ENCODE results near the gene SGCA. TPM values are rescaled to one million over a fixed set of nuclear protein-coding genes. Genes with fewer than 3 reads are reported as not detected.

The SGCA gene
- total RNA-seq, 1 experiment from 2014 or later = not detected

- no peak for DNase-seq (ENCODE audit: extremely low read depth, low read depth)
These were observed 14.3 kb downstream of the SGCA start for GRCh38 chr17:50180111-50180510.

GRCh38 chr17:50180620-50181019, 14.8 kb downstream of the SGCA start:
- no peak for DNase-seq (ENCODE audit: extremely low read depth, low read depth)

- DNase-seq (ENCODE audit: extremely low read depth, low read depth) = no peak
These were observed 15.3 kb downstream of the SGCA start for GRCh38 chr17:50181144-50181543.

GRCh38 chr17:50181591-50182560, 16.1 kb downstream of the SGCA start:
- no peak for DNase-seq (ENCODE audit: extremely low read depth, low read depth)

- no peak for DNase-seq (ENCODE audit: extremely low read depth, low read depth)
These were observed 17.1 kb downstream of the SGCA start for GRCh38 chr17:50182783-50183420.

GRCh38 chr17:50183421-50183994, 17.7 kb downstream of the SGCA start:
- no peak for DNase-seq (ENCODE audit: extremely low read depth, low read depth)

- no peak for DNase-seq (ENCODE audit: extremely low read depth, low read depth)
These were observed 18.3 kb downstream of the SGCA start for GRCh38 chr17:50184064-50184463.

- DNase-seq (ENCODE audit: extremely low read depth, low read depth) = no peak
These were observed 19.0 kb downstream of the SGCA start for GRCh38 chr17:50184611-50185398.

- DNase-seq (ENCODE audit: extremely low read depth, low read depth) = no peak
These were observed 20.0 kb downstream of the SGCA start for GRCh38 chr17:50185631-50186471.

- no peak for DNase-seq (ENCODE audit: extremely low read depth, low read depth)
These were observed 21.0 kb downstream of the SGCA start for GRCh38 chr17:50186661-50187393.

- DNase-seq (ENCODE audit: extremely low read depth, low read depth) = no peak
These were observed 21.6 kb downstream of the SGCA start for GRCh38 chr17:50187394-50187725.

GRCh38 chr17:50187751-50188530, 22.1 kb downstream of the SGCA start:
- DNase-seq (ENCODE audit: extremely low read depth, low read depth) = no peak

GRCh38 chr17:50188531-50188920, 22.7 kb downstream of the SGCA start:
- DNase-seq (ENCODE audit: extremely low read depth, low read depth) = no peak

- DNase-seq (ENCODE audit: extremely low read depth, low read depth) = no peak
These were observed 23.2 kb downstream of the SGCA start for GRCh38 chr17:50188921-50189549.

GRCh38 chr17:50189550-50190292, 23.9 kb downstream of the SGCA start:
- DNase-seq (ENCODE audit: extremely low read depth, low read depth) = no peak

- DNase-seq (ENCODE audit: extremely low read depth, low read depth) = no peak
These were observed 24.4 kb downstream of the SGCA start for GRCh38 chr17:50190293-50190602.

GRCh38 chr17:50190603-50191358, 25.0 kb downstream of the SGCA start:
- DNase-seq (ENCODE audit: extremely low read depth, low read depth) = no peak
